HCT116 (cell line): ENCODE results near the gene LHPP. TPM values are rescaled to one million over a fixed set of nuclear protein-coding genes. Genes with fewer than 3 reads are reported as not detected.

Source experiments
- ATAC-seq: fragments of 200-7000 bp; cut with Tn5 transposase; 2 replicates; pipeline ENCODE4 v1.9.1; 2020; ENCODE audit warnings: mild to moderate bottlenecking, moderate library complexity
- BruUV-seq: library from RNA; stranded (reverse); fragments of 400-500 nt; replicated peaks from 2 replicates; lab custom pipeline; 2021; lab: Mats Ljungman, UMichigan
- CTCF ChIA-PET: fragments of 300-600 bp; sonication (Branson Sonifier 250); formaldehyde crosslinking; loops from one replicate; lab custom pipeline; 2021; ENCODE audit warnings: antibody characterized with exemption; lab: Charles Lee
- POLR2A ChIA-PET: fragments of 300-600, 350-600 bp; sonication (Branson Sonifier 250); formaldehyde crosslinking; loops from one replicate; lab custom pipeline; 2021; ENCODE audit warnings: antibody characterized with exemption; lab: Charles Lee
- RAD21 ChIA-PET, 2 experiments: fragments of 300-600 bp; sonication (Branson Sonifier 250); formaldehyde crosslinking; loops; one replicate each; lab custom pipeline; 2023; ENCODE audit warnings: low total read pairs in 2 of 2; ENCODE audit not compliant: uncharacterized antibody in 2 of 2, unreplicated experiment in 2 of 2, low non-redundant PET in 1 of 2; lab: Charles Lee
- DNase-seq: peaks from one replicate; pipeline ENCODE4 v3.0.0-alpha.2; 2010; ENCODE audit warnings: low read depth, low spot score
- H2AFZ ChIP-seq: fragments of 200-600 bp; shearing (Covaris generic), sonication (generic); 2 replicates; pipeline ENCODE4 v1.6.1; 2017; ENCODE audit warnings: low read depth, mixed run types, mixed read lengths, antibody characterized with exemption, low read length; ENCODE audit not compliant: poor library complexity, severe bottlenecking
- H3K27ac ChIP-seq: 2 replicates; pipeline ENCODE4 v1.5.1; 2012; ENCODE audit warnings: low read depth, low read length
- H3K27me3 ChIP-seq: fragments of 200-600 bp; sonication (generic); 2 replicates; pipeline ENCODE4 v1.6.1; 2016; ENCODE audit warnings: mixed run types, low read length, mixed read lengths; ENCODE audit not compliant: insufficient read depth
- H3K36me3 ChIP-seq, 2 experiments: fragments of 200-500 bp in 1 of 2; fragments of 200-600 bp in 1 of 2; sonication (Bioruptor generic) in 1 of 2; sonication (generic) in 1 of 2; 2 replicates each; pipeline versions ENCODE4 v1.5.1 to v1.6.1; 2014 to 2016; ENCODE audit warnings: low read length in 2 of 2, inconsistent platforms in 1 of 2, mixed read lengths in 1 of 2, mixed run types in 1 of 2; ENCODE audit not compliant: insufficient read depth in 2 of 2, control insufficient read depth in 1 of 2
- H3K4me1 ChIP-seq, 2 experiments: fragments of 200-600 bp in 1 of 2; sonication (generic) in 1 of 2; 2 replicates each; pipeline versions ENCODE4 v1.5.1 to v1.6.1; 2012 to 2017; ENCODE audit warnings: low read length in 2 of 2, inconsistent platforms in 1 of 2, mild to moderate bottlenecking in 1 of 2, mixed read lengths in 1 of 2, mixed run types in 1 of 2, moderate library complexity in 1 of 2; ENCODE audit not compliant: insufficient read depth in 2 of 2, control insufficient read depth in 1 of 2
- H3K4me2 ChIP-seq: fragments of 200-600 bp; sonication (generic); 2 replicates; pipeline ENCODE4 v1.6.1; 2017; ENCODE audit warnings: mixed run types, low read length, mixed read lengths
- H3K4me3 ChIP-seq, 2 experiments: fragments of 200-600 bp in 1 of 2; sonication (generic) in 1 of 2; replicated peaks in 1 of 2; 2 replicates each; pipeline ENCODE4 v1.5.1; 2011 to 2016; ENCODE audit warnings: low read length in 2 of 2, control low read depth in 1 of 2, low read depth in 1 of 2, mild to moderate bottlenecking in 1 of 2, mixed read lengths in 1 of 2, mixed run types in 1 of 2
- H3K79me2 ChIP-seq: fragments of 200-600 bp; sonication (generic); 2 replicates; pipeline ENCODE4 v1.6.1; 2017; ENCODE audit warnings: mild to moderate bottlenecking, mixed run types, low read length, moderate library complexity, mixed read lengths; ENCODE audit not compliant: insufficient read depth
- H3K9ac ChIP-seq: fragments of 200-600 bp; sonication (generic); 2 replicates; pipeline ENCODE4 v1.6.1; 2016; ENCODE audit warnings: low read length, mixed read lengths
- H3K9me2 ChIP-seq: fragments of 200-600 bp; sonication (generic), shearing (Covaris generic); 2 replicates; pipeline ENCODE4 v1.6.1; 2017; ENCODE audit warnings: mixed run types, mild to moderate bottlenecking, moderate library complexity; ENCODE audit not compliant: insufficient read depth
- H3K9me3 ChIP-seq, 2 experiments: fragments of 200-500 bp in 1 of 2; fragments of 200-600 bp in 1 of 2; sonication (Bioruptor generic) in 1 of 2; sonication (generic) in 1 of 2; 2 replicates each; pipeline ENCODE4 v1.6.1; 2014 to 2017; ENCODE audit warnings: low read length in 2 of 2, mixed read lengths in 2 of 2, inconsistent platforms in 1 of 2, low read depth in 1 of 2, mild to moderate bottlenecking in 1 of 2, mixed run types in 1 of 2, moderate library complexity in 1 of 2; ENCODE audit not compliant: control insufficient read depth in 1 of 2, insufficient read depth in 1 of 2
- H4K20me1 ChIP-seq: fragments of 200-600 bp; sonication (generic), shearing (Covaris generic); 2 replicates; pipeline ENCODE4 v1.6.1; 2017; ENCODE audit warnings: mixed run types, mild to moderate bottlenecking, moderate library complexity; ENCODE audit not compliant: insufficient read depth
- CBX3 ChIP-seq: IDR thresholded peaks from 2 replicates; pipeline ENCODE4 v1.6.1; 2012; ENCODE audit warnings: low read depth
- CEBPB ChIP-seq: IDR thresholded peaks from 2 replicates; pipeline ENCODE4 v1.6.1; 2012; ENCODE audit warnings: low read depth
- EGR1 ChIP-seq: IDR thresholded peaks from 2 replicates; pipeline ENCODE4 v1.6.1; 2012; ENCODE audit warnings: low read depth
- ELF1 ChIP-seq: IDR thresholded peaks from 2 replicates; pipeline ENCODE4 v1.6.1; 2012; ENCODE audit warnings: low read depth, borderline replicate concordance
- RAD21 ChIP-seq: IDR thresholded peaks from 2 replicates; pipeline ENCODE4 v1.6.1; 2012; ENCODE audit warnings: low read depth, mild to moderate bottlenecking
- SP1 ChIP-seq: IDR thresholded peaks from 2 replicates; pipeline ENCODE4 v1.6.1; 2012; ENCODE audit warnings: low read depth
- SRF ChIP-seq: IDR thresholded peaks from 2 replicates; pipeline ENCODE4 v1.6.1; 2012; ENCODE audit warnings: low read depth
- TCF7L2 ChIP-seq: IDR thresholded peaks from 2 replicates; pipeline ENCODE4 v1.7.0; 2011; ENCODE audit warnings: borderline replicate concordance, inconsistent platforms; ENCODE audit not compliant: insufficient read depth, insufficient read length; ENCODE audit errors: extremely low read depth
- ZFX ChIP-seq: fragments of 450-650 bp; IDR thresholded peaks from 2 replicates; pipeline ENCODE4 v1.6.1; 2017
- ZNF274 ChIP-seq: fragments of 200-500 bp; sonication (Bioruptor generic); IDR thresholded peaks from 2 replicates; pipeline ENCODE4 v1.6.1; 2014; ENCODE audit warnings: mild to moderate bottlenecking, low read depth, low read length, inconsistent platforms
- intact Hi-C: fragments of 100-400 bp; cut with micrococcal nuclease; formaldehyde crosslinking; loops from 2 replicates; pipeline ENCODE4 v1.10.0; 2022
- total RNA-seq: library from RNA; stranded (reverse); gene quantifications from one replicate; pipeline ENCODE4 v1.2.1, GENCODE V29; 2021; ENCODE audit not compliant: unreplicated experiment
- TF ChIP-seq, protein P1 (sequence below): IDR thresholded peaks from 2 replicates; pipeline ENCODE4 v1.6.1; 2012
- TF ChIP-seq, protein P2 (sequence below), 3 experiments: fragments of 200-600 bp in 1 of 3; sonication (generic) in 1 of 3; IDR thresholded peaks in 2 of 3; conservative IDR thresholded peaks in 1 of 3; 2 replicates each; pipeline ENCODE4 v1.5.1; 2012 to 2017; ENCODE audit warnings: low read depth in 2 of 3, low read length in 2 of 3, antibody characterized with exemption in 1 of 3, borderline replicate concordance in 1 of 3, control low read depth in 1 of 3, mild to moderate bottlenecking in 1 of 3, mixed read lengths in 1 of 3, mixed run types in 1 of 3, moderate library complexity in 1 of 3; ENCODE audit not compliant: insufficient read depth in 1 of 3
- TF ChIP-seq, protein P3 (sequence below): IDR thresholded peaks from 2 replicates; pipeline ENCODE4 v1.6.1; 2012

LHPP gene
- total RNA-seq, 1 experiment from 2014 or later, result 45.8 TPM

DNA sequence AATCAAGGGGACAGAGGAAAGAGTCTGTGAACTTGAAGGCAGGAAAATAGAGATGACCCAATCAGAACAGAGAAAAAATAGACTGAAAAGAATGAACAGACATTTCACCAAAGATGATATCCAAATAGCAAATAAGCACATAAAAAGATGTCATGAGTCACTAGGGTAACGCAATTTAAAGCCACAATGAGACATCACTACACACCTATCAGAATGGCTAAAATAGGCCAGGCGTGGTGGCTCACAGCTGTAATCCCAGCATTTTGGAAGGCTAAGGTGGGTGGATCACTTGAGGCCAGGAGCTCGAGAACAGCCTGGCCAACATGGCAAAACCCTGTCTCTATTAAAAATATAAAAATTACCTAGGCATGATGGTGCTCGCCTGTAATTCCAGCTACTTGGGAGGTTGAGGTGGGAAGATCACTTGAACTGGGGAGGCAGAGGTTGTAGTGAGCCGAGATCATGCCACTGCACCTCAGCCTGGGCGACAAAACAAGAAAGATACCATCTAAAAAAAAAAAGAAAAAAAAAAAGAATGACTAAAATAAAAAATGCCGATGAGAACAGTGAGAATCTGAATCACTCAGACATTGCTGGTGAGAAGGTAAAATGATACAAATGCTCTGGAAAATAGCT, 100.9 kb downstream of the LHPP start (continued):
- TF ChIP-seq SRF (no peak), ZFX (no peak), CEBPB (no peak), CBX3 (no peak)

- H2AFZ ChIP-seq, result no peak overlapping the region
- no peaks in the 10 kb centered on the region for H3K79me2 ChIP-seq
- peaks cover 7% of the 10 kb centered on the region in 2 experiments; a peak in 3 of 4 replicates for H3K4me1 ChIP-seq
- H3K9me3 ChIP-seq, result no peaks in the 10 kb centered on the region
- H3K36me3 ChIP-seq, result no peaks in the 10 kb centered on the region
- no peak for ATAC-seq
- ChIA-PET CTCF (interaction anchor here (0.7 to 1.3 kb wide), 2 partner anchors 10 to 154 kb away, joined by 3 read pairs; no protein-coding TSS in a partner anchor), RAD21 (no interaction called here), POLR2A (no interaction called here)
- H3K27ac ChIP-seq, result no peak overlapping the region
- BruUV-seq, result no TSS peak
- no peaks in the 10 kb centered on the region for H3K9me2 ChIP-seq
- H3K4me2 ChIP-seq, result no peak overlapping the region
- H3K27me3 ChIP-seq, result no peaks in the 10 kb centered on the region
- no peaks in the 10 kb centered on the region for H4K20me1 ChIP-seq
- DNase-seq, result no peak
- TF ChIP-seq ZNF274, result no peak
- intact Hi-C loops, result no loop called here
- no peak overlapping the region for H3K9ac ChIP-seq
- H3K4me3 ChIP-seq, result no peak overlapping the region
Measured at GRCh38 chr10:124563320-124564040, 101.9 kb downstream of the LHPP start.

GRCh38 chr10:124564881-124565280, 103.3 kb downstream of the LHPP start:
- intact Hi-C loops, result no loop called here
- TF ChIP-seq, protein P1, sequence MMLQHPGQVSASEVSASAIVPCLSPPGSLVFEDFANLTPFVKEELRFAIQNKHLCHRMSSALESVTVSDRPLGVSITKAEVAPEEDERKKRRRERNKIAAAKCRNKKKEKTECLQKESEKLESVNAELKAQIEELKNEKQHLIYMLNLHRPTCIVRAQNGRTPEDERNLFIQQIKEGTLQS, result no peak
- TF ChIP-seq SP1 (no peak), RAD21 (no peak), CBX3 (no peak), ZFX (no peak), EGR1 (no peak), ELF1 (no peak), TCF7L2 (no peak)
- TF ChIP-seq, protein P2, sequence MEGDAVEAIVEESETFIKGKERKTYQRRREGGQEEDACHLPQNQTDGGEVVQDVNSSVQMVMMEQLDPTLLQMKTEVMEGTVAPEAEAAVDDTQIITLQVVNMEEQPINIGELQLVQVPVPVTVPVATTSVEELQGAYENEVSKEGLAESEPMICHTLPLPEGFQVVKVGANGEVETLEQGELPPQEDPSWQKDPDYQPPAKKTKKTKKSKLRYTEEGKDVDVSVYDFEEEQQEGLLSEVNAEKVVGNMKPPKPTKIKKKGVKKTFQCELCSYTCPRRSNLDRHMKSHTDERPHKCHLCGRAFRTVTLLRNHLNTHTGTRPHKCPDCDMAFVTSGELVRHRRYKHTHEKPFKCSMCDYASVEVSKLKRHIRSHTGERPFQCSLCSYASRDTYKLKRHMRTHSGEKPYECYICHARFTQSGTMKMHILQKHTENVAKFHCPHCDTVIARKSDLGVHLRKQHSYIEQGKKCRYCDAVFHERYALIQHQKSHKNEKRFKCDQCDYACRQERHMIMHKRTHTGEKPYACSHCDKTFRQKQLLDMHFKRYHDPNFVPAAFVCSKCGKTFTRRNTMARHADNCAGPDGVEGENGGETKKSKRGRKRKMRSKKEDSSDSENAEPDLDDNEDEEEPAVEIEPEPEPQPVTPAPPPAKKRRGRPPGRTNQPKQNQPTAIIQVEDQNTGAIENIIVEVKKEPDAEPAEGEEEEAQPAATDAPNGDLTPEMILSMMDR (IDR thresholded peaks at IDR 0.05 in 2 of 3, conservative IDR thresholded peaks at IDR 0.05 in 1 of 3; ENCODE audit: borderline replicate concordance in 1 of 3, insufficient read depth in 1 of 3, low read depth in 2 of 3, low read length in 2 of 3), result no peak
- TF ChIP-seq, protein P3, sequence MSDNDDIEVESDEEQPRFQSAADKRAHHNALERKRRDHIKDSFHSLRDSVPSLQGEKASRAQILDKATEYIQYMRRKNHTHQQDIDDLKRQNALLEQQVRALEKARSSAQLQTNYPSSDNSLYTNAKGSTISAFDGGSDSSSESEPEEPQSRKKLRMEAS, result no peak

More at GRCh38 chr10:124564881-124565280, 103.3 kb downstream of the LHPP start:
- Histone ChIP-seq H3K27ac (no peak overlapping the region), H3K9me2 (no peaks in the 10 kb centered on the region), H3K4me1 (peaks cover 7% of the 10 kb centered on the region in 2 experiments; a peak in 3 of 4 replicates), H2AFZ (no peak overlapping the region), H3K4me2 (no peak overlapping the region), H3K4me3 (no peak overlapping the region), H3K27me3 (no peaks in the 10 kb centered on the region), H3K36me3 (no peaks in the 10 kb centered on the region), H3K9ac (no peak overlapping the region), H3K9me3 (no peaks in the 10 kb centered on the region), H4K20me1 (no peaks in the 10 kb centered on the region), H3K79me2 (no peaks in the 10 kb centered on the region)
- ChIA-PET RAD21 (interaction anchor here in 1 of 2 experiments (1.0 kb wide), 1 partner anchor 35 kb away, joined by 4 read pairs; no protein-coding TSS in a partner anchor), POLR2A (no interaction called here), CTCF (interaction anchor here (0.8 to 1.0 kb wide), 2 partner anchors 35 to 176 kb away, joined by 3 read pairs; no protein-coding TSS in a partner anchor)
- DNase-seq (no peak), ATAC-seq (no peak)
- no TSS peak for BruUV-seq
